NCI-H1092 treated with DMSO at 0.1 percent for 48 hours (cell line): ENCODE data around the gene SLC9A1.
A peak's percentile ranks its signal among the peaks of the same experiment; 100 is the strongest.
"Not testable (repeated sequence)": the region's sequence is repeated elsewhere in the genome, so short reads cannot be mapped to it uniquely, and the experiment has no call there.

Source experiments
- DNase-seq: peaks from one replicate; lab custom pipeline; 2025; lab: John Stamatoyannopoulos, UW

SLC9A1 gene

DNA sequence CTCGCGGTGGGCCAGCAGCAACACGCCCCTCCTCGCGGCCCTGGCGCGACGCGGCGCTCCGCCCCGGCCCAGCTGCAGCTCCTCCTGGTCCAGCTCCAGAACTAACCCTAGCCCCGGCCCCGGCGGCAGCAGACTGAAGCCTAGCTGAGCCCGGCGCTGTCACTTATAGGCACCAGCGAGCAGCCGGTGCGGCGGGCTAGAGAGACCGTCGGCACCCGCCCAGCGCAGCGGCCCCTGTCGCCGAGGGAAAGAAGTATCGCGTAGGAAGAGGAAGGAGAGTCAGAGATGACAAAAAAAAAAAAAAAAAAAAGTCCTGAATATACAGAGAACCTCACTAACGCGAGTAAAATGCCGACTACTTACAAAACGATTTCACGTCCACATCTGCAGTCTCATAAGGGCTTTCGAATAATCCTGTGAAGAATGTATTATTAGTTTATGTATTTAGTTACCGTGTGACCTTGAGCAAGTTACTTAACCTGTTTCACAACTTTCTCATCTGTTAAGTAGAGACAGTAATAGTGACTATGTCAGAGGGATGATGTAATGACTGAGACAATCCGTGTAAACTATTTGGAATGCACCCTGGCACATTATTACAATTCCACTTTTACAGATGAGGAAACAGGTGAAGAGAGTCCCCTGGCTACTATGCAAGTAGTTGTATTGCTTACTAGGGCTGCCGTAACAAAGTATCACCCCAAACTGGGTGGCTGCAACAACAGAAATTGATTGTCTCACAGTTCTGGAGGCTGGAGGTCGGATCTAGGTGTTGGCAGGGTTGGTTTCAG, at the start of gene SLC9A1:
Gene SLC9A1 (minus strand): TSS at position 135 of the 791 bp plus-strand sequence. CDS start 791 bp downstream, outside the sequence.
- DNase-seq: peak; percentile 92

DNA sequence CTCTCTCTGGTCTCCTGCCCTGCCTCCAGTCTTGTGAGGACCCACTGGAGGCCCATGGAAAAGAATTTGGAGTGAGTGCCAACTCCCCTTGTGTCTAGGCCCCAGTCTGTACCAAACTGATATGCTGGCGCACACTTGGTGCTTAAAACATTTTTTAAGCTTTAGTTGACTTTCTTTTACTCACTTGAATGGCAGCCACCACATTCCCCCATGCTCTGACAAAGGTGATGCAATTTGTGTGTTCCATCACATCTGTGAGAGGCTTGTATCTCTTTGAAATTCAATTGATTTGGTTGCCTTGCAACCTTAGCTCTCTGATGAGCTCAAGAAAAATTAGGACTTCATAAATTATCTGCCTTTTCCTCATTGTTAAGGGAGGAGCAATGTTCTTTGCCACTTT, 49.0 kb upstream of the SLC9A1 start:
- no peak for DNase-seq

DNA sequence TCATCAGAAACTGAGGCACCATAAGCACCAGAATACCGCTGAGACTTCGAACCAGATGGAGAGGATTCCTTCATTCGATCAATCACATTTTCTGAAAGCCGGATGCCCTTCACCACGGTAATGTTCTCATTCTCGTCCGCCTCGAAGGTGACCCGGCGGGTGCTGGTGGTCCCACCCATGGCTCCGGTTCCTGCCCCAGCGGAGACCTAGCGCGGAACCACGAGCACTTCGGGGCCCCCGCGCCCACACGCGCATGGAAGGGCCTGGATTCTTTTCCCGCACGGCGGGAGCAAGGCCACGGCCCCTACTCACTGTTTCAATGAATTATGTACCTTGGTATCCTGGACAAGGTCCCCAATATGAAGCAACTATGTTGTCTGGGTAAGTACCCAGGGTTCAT, 46.4 kb upstream of the SLC9A1 start:
- DNase-seq: no peak

DNA sequence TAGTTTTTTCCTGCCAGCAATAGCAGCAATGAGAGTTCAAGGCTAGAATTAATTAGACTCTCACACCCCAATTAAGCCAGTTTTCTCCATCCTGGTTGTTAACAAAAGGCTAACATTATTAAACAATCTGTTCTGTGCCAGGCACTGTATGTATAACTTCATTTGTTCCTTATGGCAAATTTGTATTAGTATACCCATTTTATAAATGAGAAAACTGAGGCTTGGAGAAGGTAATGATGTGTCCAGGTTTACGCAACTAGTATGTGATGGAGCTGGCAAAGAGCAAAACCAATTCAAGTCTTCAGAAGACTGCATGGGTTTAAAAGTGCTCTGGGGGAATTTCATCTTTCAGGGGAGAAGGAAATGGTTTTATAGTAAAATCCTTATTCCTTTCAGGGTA, 38.3 kb upstream of the SLC9A1 start:
- no peak for DNase-seq

DNA sequence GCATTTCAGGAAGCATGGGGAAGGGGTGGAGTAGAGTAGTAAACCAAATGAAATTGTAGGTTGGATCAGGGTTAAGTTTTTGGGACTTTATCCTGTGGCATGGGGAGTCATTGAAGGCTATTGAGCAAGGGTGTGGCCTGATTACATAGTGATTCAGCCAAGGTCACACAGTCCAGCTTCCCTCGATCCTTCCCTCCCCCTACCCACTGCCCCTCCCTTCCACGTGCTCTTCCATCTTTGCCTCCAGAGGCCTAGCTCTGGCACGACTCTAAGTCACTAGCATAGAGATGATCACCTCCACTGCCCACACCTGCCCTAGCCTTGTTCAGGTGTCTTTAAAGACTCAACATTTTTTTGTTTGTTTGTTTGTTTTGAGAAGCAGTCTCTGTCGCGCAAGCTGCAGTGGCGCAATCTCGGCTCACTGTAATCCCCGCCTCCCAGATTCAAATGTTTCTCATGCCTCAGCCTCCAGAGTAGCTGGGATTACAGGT, 37.2 kb upstream of the SLC9A1 start:
- no peak for DNase-seq

DNA sequence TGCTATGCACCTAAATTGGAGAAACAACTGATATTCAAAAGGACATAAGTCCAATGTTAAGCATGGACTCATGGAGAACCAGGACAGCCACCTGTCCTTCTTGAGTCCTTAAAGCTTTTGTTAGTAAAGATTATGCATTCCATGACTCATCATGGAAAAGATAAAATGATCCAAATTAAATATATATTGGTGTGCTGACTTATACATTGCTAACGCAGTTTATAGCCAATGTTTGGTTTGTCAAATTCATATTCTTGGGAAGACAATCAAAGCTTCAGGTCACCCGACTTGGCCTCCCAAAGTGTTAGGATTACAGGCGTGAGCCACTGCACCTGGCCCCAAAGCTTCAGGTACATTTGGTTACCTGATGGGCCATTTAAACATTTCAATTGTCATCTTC, 29.7 kb upstream of the SLC9A1 start:
- not testable (repeated sequence) for DNase-seq

DNA sequence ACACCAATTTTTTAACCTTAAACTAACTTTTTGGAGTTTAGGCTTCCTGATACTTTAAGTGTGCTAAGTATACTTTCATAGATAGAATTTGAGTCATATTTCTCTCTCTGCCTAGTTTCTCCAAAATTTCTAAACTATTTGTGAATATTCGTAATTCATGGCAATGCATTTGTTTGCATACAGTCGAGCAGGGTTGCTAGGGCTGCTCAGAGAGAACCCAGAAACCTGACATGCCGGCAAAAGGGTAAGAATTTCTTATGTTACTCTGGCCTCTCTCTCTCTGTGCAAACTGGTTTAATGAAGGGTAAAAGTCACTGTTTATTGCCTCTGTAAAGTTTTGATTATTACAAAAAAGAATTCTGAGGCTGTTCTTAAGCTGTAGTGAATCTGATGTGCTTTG, 25.1 kb upstream of the SLC9A1 start:
- DNase-seq: no peak

DNA sequence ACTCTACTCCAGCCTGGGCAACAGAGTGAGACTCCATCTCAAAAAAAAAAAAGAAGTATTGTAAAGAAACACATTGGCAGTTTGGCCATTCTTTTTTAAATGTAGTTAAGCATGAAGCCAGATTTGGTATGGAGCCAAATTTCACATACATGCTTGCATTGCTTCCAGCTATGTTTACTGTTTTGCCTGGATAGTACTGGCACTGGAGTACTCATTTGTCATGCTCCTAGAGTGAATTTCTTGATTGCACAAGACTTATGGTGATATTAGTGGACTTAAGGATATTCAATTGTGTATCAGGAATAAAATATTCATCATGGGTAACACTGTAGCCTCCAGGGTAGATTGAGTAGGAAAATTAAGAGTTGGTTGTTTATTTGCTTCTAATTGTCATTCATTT, 24.5 kb upstream of the SLC9A1 start:
- DNase-seq: no peak

DNA sequence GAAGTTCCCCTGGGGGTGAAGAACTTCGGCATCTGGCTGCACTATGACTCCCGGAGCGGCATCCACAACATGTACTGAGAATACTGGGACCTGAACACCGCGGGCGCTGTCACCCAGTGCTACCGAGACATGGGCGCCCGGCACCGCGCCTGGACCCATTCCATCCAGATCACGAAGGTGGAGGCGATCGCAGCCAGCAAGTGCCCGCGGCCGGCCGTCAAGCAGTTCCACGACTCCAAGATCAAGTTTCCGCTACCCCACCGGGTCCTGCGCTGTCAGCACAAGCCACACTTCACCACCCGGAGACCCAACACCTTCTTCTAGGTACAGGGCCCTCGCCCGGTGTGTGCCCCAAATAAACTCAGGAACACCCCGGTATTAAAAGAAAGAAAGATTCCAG, 22.0 kb upstream of the SLC9A1 start:
- no peak for DNase-seq

DNA sequence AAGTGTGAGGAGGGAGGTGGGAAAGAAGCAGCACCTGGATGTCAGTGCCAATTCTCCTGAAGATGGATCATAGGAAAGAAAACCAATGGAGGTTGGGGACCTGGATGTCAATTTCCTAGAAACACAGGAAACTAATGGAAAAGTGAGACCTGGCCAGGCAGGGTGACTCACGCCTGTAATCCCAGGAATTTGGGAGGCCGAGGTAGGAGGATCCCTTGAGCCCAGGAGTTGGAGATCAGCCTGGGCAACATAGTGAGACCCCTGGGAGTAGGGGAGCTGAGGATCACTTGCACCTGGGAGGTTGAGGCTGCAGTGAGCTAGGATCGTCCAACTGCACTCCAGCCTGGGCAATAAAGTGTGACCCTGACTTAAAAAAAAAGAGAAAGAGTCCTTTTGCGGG, 21.4 kb upstream of the SLC9A1 start:
- DNase-seq: no peak

DNA sequence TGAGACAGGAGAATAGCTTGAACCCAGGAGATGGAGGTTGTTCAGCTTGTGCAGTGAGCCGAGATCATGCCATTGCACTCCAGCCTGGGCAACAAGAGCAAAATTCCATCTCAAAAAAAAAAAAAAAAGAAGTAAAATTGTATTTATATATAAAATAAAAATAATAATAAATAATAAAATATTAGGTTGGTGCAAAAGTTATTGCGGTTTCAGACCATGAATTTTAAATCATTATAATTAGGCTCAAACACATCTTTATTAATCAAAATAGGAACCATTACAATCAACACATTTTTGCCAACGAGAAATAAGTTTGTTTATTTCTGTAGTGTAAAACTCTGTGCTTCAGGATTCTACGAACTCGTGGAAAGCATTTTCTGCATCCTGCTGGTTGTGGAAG, 18.1 kb upstream of the SLC9A1 start:
- DNase-seq: not testable (repeated sequence)

DNA sequence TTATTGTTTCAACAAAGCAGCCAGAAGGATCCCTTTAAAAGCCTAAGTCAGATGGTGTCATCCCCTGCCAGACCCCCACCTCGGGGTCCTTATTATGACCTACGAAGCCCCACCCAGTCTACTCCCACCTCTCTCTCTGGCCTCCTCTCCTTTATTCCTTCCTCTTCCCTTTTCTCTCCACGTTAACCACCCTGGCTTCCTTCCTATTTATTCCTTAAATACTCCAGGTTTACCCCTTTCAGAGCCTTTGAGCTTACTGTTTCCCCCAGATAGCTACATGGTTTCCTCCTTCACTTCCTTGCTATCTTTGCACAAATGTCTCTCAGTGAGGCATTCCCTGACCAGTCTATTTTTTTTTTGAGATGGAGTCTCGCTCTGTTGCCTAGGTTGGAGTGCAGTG, 12.0 kb upstream of the SLC9A1 start:
- no peak for DNase-seq

DNA sequence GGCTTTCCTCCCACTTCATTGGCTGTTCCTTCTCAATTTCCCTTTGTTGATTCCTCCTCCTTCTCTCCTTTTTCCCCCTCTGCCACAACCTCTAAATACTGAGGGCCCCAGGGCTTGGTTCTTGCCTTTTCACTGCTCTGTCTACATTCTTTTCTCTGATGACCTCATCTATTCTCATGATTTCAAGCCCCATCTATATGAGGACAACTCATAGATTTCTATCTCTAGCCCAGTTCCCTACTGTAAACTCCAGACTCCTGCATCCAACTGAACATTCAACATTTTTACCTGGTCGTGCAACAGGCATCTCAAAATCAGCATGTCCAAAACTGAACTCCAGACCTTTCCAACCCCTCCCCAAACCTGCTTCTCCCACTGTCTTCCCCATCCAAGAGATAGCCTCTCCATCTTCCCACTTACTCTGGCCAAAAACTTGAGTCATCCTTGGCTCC, 11.5 kb upstream of the SLC9A1 start:
- DNase-seq: no peak

DNA sequence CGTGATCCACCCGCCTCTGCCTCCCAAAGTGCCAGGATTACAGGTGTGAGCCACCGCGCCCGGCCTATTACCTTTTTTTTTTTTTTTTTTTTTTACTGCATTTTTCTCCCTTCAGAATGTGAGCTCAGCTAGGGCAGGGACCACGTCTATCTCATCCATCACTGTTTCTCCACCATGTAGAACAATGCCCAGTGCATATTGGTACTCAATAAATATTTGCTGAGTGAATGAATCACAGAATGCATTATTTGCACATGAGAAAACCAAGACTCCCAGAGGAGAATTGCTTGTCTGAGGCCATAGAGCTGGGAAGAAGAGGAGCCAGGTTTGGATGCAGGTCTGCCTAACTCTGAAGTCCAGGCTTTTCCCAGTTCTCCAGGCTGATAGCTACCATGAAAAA, 8.2 kb upstream of the SLC9A1 start:
- DNase-seq: no peak

DNA sequence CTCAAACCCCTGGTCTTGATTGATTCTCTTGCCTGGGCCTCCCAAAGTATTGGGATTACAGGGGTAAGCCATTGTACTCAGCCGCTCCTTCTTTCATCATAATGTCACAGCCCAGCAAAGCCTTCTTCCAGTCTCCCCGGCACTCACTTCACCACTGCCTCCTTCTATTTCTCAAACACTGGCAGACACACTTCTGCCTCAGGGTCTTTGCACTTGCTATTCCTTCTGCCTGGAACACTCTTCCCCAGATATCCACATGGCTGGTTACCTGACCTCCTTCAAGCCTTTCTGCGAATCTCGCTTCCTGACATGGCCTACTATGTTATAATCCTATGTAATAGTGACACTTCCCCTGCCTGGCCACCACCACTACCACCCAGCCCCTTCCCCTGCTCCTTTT, 7.2 kb upstream of the SLC9A1 start:
- DNase-seq: no peak

DNA sequence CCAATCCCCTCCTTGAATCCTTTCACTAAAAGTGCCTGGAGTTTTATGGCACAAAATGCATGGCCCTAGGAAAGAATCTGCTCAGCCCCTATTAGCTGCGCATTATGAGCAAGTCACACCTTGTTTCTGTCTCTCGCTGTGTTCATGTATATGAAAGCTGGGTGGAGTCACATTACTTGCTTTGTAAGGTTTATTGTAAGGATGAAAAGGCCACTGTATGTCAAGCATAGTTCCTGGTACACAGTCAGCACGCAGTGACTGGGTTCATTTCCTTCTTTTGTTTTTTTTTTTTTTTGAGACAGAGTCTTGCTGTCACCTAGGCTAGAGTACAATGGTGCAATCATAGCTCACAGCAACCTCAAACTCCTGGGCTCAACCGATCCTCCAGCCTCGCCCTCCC, 6.7 kb upstream of the SLC9A1 start:
- DNase-seq: no peak

DNA sequence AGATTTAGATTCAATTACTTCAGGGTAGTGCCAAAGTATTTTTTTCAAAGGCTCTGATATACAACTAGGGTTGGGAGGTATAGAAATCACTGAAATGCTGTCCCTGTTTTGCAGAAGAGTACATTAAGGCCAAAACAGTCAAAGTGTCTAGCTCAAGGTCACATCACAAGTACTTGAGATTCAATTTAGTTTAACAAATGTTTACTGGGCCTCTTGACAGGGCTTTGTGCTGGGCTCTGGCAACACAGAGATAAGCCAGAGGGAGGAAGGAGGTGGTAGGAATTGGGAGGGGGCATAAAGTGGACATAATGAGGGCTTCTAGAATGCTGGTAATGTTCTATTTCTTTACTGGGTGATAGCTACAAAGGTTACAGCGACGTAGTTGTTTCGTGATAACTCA, 2.3 kb upstream of the SLC9A1 start:
- no peak for DNase-seq

DNA sequence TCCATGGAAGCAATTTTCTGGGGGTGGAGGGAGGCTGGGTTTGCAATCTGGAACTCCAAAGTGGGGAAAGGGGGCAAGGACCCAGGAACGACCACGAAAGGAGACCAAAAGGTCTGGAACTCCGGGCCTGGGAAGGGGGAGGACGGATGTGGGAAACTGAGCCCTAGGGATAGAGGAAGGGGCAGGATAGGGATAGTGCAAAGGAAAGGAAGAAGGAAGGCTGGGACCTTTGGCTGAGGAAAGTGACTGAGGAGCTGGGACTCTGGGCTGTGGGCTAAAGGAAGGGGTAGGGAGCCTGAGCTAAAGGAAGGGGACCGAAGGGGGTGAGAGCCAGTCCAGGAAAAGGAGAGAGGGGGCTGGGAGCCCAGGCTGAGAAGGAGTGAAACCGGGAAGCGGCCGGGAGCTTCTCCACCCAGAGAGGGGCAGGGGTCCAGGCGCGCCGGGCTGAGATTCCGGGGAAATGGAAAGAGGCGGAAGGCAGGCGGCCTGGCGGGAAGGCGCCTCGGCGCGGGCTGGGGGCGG, 395 bp downstream of the SLC9A1 start:
- no peak for DNase-seq

DNA sequence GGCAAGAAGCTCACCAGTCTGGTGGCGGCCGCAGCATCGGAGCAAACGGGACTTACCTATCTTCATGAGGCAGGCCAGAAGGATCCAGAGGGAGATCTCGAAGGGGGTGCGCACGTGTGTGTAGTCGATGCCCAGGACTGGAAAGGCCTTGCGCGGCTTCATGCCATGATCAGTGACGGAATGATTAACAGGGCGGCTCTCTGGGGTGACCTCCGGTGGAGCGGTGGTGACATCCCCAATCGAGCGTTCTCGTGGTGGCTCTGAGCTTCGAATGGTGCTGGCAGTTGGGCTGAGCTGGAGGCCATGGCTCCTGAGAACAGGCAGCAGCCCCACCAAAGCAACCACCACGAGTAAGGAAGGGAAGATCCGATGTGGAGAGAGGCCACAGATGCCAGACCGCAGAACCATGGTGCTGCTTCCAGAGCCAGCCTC, 982 bp downstream of the SLC9A1 start:
- DNase-seq: no peak

DNA sequence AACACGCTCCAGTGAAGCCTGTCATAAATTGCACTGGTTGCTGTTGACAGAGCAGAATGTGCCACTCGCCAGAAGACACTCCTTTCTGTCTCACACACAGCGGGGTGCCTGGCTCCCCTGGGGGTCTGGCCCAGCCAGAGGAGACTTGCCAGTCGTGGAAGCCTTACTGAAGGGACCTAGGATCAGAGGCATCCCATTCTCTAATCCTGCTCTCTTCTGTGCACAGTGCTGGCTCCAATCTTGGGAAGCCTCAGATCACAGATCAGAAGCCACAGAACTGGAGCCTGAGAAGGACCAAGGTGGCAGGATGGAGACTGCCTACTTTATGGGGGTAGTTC, 1.4 kb downstream of the SLC9A1 start:
- DNase-seq: no peak

DNA sequence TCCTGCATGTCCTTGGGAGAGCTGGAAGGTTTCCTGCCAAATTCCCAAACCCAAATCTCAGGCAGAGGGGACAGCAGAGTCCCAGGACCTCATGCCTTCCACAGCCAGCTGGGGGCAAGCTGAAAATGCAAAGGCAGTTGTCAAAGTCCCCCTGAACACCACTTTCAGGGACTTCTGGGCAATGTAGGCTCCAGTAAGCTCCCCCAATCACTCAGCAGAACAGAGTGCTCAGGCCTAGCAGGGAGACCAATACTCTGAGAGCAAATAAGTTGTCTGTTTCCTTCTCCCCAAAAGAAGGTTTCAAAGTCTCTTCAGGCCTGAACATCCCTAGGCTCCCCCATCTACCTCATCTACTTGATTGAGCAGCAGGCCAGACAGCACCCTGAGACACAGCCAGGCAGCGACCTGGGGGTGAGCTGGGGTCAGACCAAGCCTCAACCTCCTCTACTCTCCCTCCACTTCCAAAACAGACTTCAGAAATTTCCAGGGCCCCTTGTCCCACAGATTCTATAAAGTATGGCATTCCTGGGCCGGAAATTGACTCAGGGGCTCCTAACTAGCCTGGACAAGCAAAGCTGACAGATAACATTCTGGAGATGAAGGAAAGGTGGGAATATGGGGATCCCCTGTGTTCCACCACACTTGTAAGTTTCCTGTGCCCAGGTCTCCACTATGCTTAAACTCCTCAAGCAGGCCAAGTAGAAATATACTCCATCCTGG, 1.9 kb downstream of the SLC9A1 start:
- DNase-seq: no peak

DNA sequence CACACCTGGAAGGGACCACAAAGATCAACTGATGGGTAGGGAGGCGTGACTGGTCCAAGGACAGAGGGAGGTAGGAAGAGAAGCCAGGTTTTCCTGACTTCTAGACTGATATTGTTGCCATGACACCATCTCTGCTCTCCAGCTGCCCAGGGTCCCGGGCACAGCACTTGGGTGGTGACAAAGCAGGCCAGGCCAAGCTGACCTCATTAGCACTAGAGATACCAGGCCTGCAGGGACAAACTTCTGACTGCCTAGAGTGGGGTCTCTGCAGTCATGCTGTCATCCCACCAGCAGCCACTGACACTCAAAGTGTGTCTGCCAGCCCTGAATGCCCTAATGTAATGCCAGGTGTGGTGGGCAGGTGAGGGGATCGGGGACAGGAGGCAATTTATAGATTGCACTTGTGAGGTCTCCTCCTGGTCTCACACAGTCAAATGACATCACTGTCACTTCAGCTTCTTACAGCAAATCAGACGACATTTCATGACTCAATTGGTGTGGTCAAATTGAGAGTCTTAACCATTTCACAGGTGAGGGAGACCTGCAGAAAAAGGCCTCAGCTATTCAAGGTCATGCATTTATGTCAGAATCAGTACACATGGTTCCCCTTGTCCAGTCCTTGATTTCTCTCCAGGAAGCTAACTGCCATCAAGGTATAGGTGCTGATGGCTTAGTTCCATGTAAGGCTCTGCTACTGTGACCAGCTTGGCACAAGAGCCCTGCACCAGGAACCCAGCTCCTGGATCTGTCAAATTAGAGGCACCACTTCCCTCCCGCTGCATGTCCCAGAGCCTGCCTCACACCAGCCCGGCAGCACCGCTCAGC, 2.7 kb downstream of the SLC9A1 start:
- DNase-seq: no peak
